GM18498 (cell line): ENCODE results near the gene STRBP.
"Not testable (repeated sequence)": the region's sequence is repeated elsewhere in the genome, so short reads cannot be mapped to it uniquely, and the experiment has no call there.

ENCODE experiments used
- ATAC-seq: cut with Tn5 transposase; IDR thresholded peaks from one replicate; pipeline ENCODE4 v1.9.1; 2021; ENCODE audit warnings: mild to moderate bottlenecking, moderate library complexity; ENCODE audit not compliant: unreplicated experiment

Gene STRBP

GRCh38 chr9:123268465-123269259, at the start of gene STRBP:
Gene STRBP (minus strand): TSS chr9:123268586. CDS start chr9:123184134, 84,452 bp downstream.
- ATAC-seq = peak; percentile 94

- no peak for ATAC-seq
Observed at GRCh38 chr9:123316053-123316718, 47.8 kb upstream of the STRBP start.

- no peak for ATAC-seq
Observed at GRCh38 chr9:123315635-123316034, 47.2 kb upstream of the STRBP start.

- no peak for ATAC-seq
Observed at GRCh38 chr9:123314617-123315016, 46.2 kb upstream of the STRBP start.

- ATAC-seq = no peak
Observed at GRCh38 chr9:123312306-123312877, 44.0 kb upstream of the STRBP start.

- no peak for ATAC-seq
Observed at GRCh38 chr9:123311250-123311752, 42.9 kb upstream of the STRBP start.

- no peak for ATAC-seq
Observed at GRCh38 chr9:123310551-123311249, 42.3 kb upstream of the STRBP start.

GRCh38 chr9:123309611-123310010, 41.2 kb upstream of the STRBP start:
- no peak for ATAC-seq

- no peak for ATAC-seq
Observed at GRCh38 chr9:123305879-123306278, 37.5 kb upstream of the STRBP start.

GRCh38 chr9:123304340-123304691, 35.9 kb upstream of the STRBP start:
- no peak for ATAC-seq

GRCh38 chr9:123302348-123303214, 34.2 kb upstream of the STRBP start:
- no peak for ATAC-seq

- not testable (repeated sequence) for ATAC-seq
Observed at GRCh38 chr9:123301936-123302335, 33.5 kb upstream of the STRBP start.

- no peak for ATAC-seq
Observed at GRCh38 chr9:123300554-123300953, 32.2 kb upstream of the STRBP start.

GRCh38 chr9:123299558-123300126, 31.3 kb upstream of the STRBP start:
- no peak for ATAC-seq

- no peak for ATAC-seq
Observed at GRCh38 chr9:123296174-123296573, 27.8 kb upstream of the STRBP start.

GRCh38 chr9:123291736-123292135, 23.4 kb upstream of the STRBP start:
- no peak for ATAC-seq

GRCh38 chr9:123290764-123291163, 22.4 kb upstream of the STRBP start:
- ATAC-seq = no peak

GRCh38 chr9:123287639-123288038, 19.3 kb upstream of the STRBP start:
- ATAC-seq = no peak

GRCh38 chr9:123286324-123286723, 17.9 kb upstream of the STRBP start:
- ATAC-seq = no peak

GRCh38 chr9:123284656-123285055, 16.3 kb upstream of the STRBP start:
- no peak for ATAC-seq
